SK-N-MC (cell line): ENCODE results near the gene TFEB.

Experiments used
- DNase-seq: peaks from one replicate; pipeline ENCODE4 v3.0.0-alpha.2; 2011; ENCODE audit warnings: low read depth, low spot score
- H3K27ac ChIP-seq: fragments of 200-600 bp; sonication (generic); 2 replicates; pipeline ENCODE4 v1.5.1; 2016; ENCODE audit warnings: mixed run types
- H3K36me3 ChIP-seq: fragments of 200-600 bp; sonication (generic); 2 replicates; pipeline ENCODE4 v1.6.1; 2017; ENCODE audit warnings: antibody characterized with exemption, low read length, mixed read lengths; ENCODE audit not compliant: insufficient read depth
- H3K4me3 ChIP-seq: fragments of 200-600 bp; sonication (generic); 2 replicates; pipeline ENCODE4 v1.5.1; 2016
- H3K9ac ChIP-seq: fragments of 200-600 bp; sonication (generic); 2 replicates; pipeline ENCODE4 v1.8.0; 2017; ENCODE audit warnings: mixed run types, mixed read lengths; ENCODE audit not compliant: insufficient read length
- H3K9me3 ChIP-seq: fragments of 200-600 bp; sonication (generic); 2 replicates; pipeline ENCODE4 v1.6.1; 2017; ENCODE audit warnings: low read depth, mild to moderate bottlenecking, antibody characterized with exemption, low read length, moderate library complexity, mixed read lengths
- EZH2 ChIP-seq: fragments of 200-600 bp; sonication (generic); IDR thresholded peaks from one replicate; pipeline ENCODE4 v1.6.1; 2017; ENCODE audit warnings: antibody characterized with exemption
- FOXP2 ChIP-seq: optimal IDR thresholded peaks from 2 replicates; pipeline ENCODE3; 2011; ENCODE audit warnings: mild to moderate bottlenecking, moderate library complexity; ENCODE audit not compliant: insufficient read depth; ENCODE audit errors: extremely low read length, control extremely low read depth
- POLR2AphosphoS5 ChIP-seq: IDR thresholded peaks from 2 replicates; pipeline ENCODE4 v1.6.1; 2012; ENCODE audit warnings: mild to moderate bottlenecking, low read depth, low read length, borderline replicate concordance

TFEB gene

GRCh38 chr6:41692730-41693129, 42.7 kb downstream of the TFEB start:
- Histone ChIP-seq H3K4me3 (no peak overlapping the region), H3K9ac (no peak overlapping the region), H3K27ac (no peak overlapping the region), H3K9me3 (no peaks in the 10 kb centered on the region), H3K36me3 (no peaks in the 10 kb centered on the region)
- DNase-seq: no peak
- no peak for TF ChIP-seq FOXP2
- no peak for TF ChIP-seq EZH2
- no peak for TF ChIP-seq POLR2AphosphoS5

DNA sequence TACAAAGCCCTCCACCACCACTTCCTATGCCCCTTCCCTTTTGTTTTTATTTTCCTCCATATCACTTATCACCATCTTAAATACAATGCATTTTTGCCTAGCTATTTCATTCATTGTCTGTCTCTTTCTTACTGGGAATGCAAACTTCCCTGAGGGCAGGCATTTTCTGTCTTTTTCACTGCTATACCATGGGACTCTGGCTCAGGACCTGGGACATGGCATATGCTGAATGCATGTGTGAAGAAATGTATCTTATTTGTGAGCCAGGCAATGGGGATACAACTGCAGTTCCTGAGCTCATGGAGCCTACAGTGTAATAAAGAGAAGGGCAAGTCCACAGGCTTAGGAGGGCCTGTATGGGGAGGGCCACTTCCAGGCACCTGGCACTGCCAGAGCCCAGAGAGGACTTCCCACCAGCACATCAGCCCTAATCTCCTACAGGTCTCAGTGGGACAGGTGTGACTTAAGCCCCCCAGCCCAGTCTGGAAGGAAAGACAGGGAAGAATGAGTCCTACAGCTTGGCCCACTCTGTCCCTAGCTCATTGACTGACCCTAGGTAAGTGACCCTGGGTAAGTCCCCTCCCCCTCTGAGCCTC, 43.2 kb downstream of the TFEB start:
- Histone ChIP-seq H3K4me3 (no peak overlapping the region), H3K27ac (no peak overlapping the region), H3K9ac (no peak overlapping the region), H3K9me3 (no peaks in the 10 kb centered on the region), H3K36me3 (no peaks in the 10 kb centered on the region)
- DNase-seq: no peak
- TF ChIP-seq EZH2: no peak
- TF ChIP-seq POLR2AphosphoS5: no peak
- TF ChIP-seq FOXP2: no peak

DNA sequence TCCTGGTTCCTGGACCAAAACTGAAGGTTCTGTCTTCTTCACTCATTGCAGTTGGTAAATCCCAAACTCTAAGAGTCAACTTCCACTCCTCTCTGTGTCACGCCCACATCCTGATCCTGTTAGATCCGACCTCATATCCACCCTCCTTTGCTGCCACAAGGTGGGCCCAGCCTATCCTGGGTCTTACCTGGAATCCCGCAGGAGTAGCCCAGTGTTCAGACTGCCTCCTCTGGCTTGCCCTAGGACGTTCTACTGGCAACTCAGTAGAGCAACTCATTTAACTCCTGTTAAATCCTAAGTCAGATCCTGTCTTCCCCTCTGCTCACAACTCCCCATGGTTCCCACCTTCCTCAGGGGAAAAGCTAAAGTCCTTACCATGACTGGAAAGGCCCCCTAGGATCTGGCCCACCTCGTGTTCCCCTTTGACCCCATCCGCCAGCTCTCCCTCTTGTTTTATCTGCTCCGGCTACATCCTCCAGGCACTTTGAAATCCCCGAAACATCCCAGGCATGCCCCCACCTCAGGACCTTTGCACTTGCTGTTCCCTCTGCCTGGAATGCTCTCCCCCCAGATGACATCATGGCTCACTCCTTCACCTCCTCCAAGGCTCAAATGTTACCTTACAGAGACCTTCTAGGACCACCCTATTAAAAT, 43.9 kb downstream of the TFEB start:
- Histone ChIP-seq H3K27ac (no peak overlapping the region), H3K9ac (no peak overlapping the region), H3K4me3 (no peak overlapping the region), H3K36me3 (no peaks in the 10 kb centered on the region), H3K9me3 (no peaks in the 10 kb centered on the region)
- no peak for TF ChIP-seq FOXP2
- no peak for TF ChIP-seq EZH2
- no peak for TF ChIP-seq POLR2AphosphoS5
- no peak for DNase-seq

DNA sequence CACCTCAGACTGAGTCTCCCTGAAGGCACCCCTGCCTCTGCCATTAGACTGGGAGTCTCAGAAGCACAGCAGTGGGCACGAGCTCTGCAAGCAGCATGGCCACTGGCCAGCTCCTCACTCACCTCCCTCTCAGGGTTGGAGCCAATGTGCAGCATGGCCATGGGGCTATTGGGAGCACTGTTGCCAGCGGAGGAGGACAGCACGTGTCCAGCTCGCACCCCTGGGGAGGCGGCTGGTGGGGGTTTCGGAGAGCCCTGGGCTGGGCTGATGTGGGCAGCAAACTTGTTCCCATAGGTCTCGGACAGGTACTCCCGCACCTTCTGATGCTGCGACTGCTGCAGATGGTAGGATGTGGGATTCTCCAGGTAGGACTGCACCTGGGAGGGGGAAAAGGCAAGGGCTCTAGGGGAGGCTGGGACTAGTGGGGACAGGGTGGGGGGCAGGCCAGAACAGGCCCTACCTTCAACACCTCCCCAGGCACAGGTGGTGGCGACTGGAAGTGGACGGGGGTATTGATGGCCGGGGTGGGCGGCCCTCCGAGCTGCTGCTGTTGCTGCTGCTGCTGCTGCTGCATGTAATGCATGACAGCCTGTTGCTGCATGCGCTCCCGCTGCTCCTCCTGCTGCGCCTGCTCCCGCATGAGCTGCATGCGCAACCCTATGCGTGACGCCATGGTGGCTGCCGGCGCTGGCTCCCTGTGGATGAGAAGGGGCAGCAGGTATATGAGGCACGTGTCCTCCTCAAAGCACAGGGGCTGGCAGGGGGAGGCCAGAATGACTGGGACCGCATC, 44.7 kb downstream of the TFEB start:
- H3K9ac ChIP-seq: no peak overlapping the region
- H3K9me3 ChIP-seq: no peaks in the 10 kb centered on the region
- no peak for TF ChIP-seq POLR2AphosphoS5
- TF ChIP-seq FOXP2: no peak
- no peak for TF ChIP-seq EZH2
- H3K4me3 ChIP-seq: no peak overlapping the region
- no peaks in the 10 kb centered on the region for H3K36me3 ChIP-seq
- DNase-seq: no peak
- no peak overlapping the region for H3K27ac ChIP-seq

DNA sequence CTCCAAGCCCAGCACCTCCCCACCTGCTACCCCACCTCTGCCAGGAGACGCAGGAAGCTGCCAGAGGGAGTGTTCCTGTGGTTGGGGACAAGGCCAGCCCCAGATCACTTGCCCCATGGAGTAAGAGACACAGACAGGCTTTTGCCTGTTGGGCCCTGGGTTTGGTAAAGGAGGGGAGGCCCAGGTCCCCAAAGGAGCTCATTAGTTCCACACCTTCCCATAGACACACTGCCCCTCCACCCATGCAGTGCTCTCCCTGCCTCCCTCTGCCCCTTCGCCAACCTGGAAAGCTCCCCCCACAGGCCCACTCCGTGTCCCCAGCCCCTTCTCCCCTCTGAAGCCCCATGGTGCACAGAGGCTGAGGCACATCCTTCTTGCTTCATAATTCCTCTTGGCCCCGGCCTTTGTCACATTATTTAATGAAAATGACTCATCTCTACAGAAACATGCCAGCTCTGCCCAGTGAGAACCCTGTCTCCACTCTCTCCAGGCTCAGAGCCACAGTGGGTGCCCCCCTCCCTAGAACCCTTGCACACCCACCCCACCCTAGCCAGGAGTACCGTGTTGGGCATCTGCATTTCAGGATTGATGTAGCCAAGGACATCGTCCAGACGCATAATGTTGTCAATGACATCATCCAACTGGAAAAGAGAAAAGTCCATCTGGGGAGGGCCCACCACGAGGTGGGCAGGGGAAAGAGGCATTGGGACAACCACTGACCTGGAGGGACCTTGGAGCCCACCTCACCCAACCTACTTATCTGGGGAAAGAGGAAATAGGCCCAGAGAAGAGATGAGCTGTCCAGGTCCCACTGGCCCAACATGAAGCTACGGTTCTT, 46.0 kb downstream of the TFEB start:
- no peaks in the 10 kb centered on the region for H3K9me3 ChIP-seq
- no peak for TF ChIP-seq POLR2AphosphoS5
- TF ChIP-seq EZH2: no peak
- TF ChIP-seq FOXP2: no peak
- no peak overlapping the region for H3K4me3 ChIP-seq
- no peak for DNase-seq
- H3K36me3 ChIP-seq: no peaks in the 10 kb centered on the region
- H3K9ac ChIP-seq: no peak overlapping the region
- H3K27ac ChIP-seq: no peak overlapping the region

GRCh38 chr6:41688256-41688965, 47.0 kb downstream of the TFEB start:
- H3K9me3 ChIP-seq: no peaks in the 10 kb centered on the region
- H3K4me3 ChIP-seq: no peak overlapping the region
- H3K9ac ChIP-seq: no peak overlapping the region
- DNase-seq: no peak
- TF ChIP-seq POLR2AphosphoS5 (no peak), FOXP2 (no peak), EZH2 (no peak)
- H3K36me3 ChIP-seq: no peaks in the 10 kb centered on the region
- no peak overlapping the region for H3K27ac ChIP-seq

GRCh38 chr6:41687501-41688175, 47.8 kb downstream of the TFEB start:
- Histone ChIP-seq H3K9ac (no peak overlapping the region), H3K27ac (no peak overlapping the region), H3K4me3 (no peak overlapping the region), H3K9me3 (no peaks in the 10 kb centered on the region), H3K36me3 (no peaks in the 10 kb centered on the region)
- TF ChIP-seq FOXP2 (no peak), POLR2AphosphoS5 (no peak), EZH2 (no peak)
- DNase-seq: no peak
